Activated effector memory CD4-positive, alpha-beta T cell treated with Interleukin-2 at 50 U/mL for 16 hours (primary cell): Measurements from ENCODE around the gene BABAM2.
"Not testable (repeated sequence)": the region's sequence is repeated elsewhere in the genome, so short reads cannot be mapped to it uniquely, and the experiment has no call there.

ENCODE experiments used
- DNase-seq: peaks from one replicate; pipeline ENCODE4 v3.0.0-alpha.2; 2020

BABAM2 gene

GRCh38 chr2:28084564-28084963, 194.0 kb downstream of the BABAM2 start:
- DNase-seq: no peak

DNA sequence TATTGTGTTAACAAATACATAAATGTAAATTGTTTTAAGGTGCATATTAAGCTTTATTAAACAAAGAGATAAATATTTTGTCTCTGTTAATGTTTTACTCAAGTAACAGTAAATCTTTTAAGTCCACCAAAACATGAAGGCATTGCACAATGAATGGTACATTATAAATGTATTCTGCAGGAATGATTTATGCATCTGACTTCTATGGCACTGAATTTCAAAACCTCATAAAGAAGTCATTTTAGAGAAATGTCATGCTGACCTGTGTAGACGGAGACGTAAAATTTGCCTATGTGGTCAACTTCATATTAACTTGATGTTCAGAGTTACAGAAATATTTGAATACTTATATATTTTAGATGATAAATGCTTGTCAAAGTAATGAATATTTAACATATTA, 194.7 kb downstream of the BABAM2 start:
- DNase-seq: no peak

DNA sequence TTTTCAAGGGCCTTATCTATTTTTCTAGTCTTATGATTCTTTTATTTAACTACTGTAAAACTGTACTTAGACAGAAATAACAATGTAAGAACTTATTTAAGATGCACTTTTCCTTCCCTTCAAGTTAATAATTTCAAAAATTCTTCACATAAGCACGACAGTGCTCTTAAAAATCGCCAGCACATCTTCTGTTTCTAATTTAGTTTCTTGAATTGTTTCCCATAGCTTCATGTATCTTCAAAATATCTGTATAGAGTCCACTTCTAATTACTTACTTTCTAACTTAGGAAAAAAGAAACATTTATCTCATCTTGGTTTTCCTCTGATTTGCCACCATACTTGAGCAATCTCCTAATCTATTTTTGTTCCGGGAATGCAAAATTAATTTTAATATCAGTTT, 196.1 kb downstream of the BABAM2 start:
- no peak for DNase-seq

DNA sequence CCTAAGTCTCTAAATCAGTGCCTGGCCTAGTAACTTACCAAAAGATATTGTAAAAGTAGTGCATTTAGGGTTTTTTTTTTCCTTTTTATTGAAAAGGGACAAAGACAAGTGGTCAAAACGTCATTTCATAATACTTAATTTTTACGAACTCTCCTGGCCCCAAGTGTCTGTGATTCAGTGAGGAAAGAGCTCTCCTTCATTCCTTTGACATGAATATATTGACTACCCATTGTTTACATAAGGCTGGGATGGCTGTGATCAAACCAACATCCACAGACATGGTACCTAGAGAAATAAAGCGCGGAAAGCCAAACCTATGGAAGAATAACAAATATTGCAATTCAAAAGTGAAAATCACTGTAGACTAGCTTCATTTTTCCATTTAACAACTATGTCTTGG, 198.4 kb downstream of the BABAM2 start:
- no peak for DNase-seq

- DNase-seq: no peak
These were observed 199.0 kb downstream of the BABAM2 start for GRCh38 chr2:28089486-28089885.

- no peak for DNase-seq
These were observed 202.8 kb downstream of the BABAM2 start for GRCh38 chr2:28093308-28093707.

DNA sequence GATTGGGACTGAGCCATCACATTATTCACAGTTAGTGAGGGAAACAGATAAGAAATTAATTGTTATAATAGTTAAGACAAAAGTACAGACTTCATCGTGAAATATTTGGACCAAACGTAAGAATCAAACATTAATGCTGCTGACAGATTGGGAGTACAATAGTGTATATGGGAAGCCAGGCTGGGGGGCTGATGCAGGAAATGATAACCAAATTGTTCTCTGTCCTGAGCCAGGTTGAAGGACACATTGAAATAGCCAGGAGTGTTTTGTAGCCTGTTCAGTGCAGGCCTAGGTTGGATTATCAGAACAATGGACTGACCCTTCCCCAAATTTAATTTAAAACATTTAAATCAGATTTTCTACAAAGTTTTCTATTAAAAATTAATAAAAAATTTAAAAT, 203.2 kb downstream of the BABAM2 start:
- DNase-seq: no peak

DNA sequence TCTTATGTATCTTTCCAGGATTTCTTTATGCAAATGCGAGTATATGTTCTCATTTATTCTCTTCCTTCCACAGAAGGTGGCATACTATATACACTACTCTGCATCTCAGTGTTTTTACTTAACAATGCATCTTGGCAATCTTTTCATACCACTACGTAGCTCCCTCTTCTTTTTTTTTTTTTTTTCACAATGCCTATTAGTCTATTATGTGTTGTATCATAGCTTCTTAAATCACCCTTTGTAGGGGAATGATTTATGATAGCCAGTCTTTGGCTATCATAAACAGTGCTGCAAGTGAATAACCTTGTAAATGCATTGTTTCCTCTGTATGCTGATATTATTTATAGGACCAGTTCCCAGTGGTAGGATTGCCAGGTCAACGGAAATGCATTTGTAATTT, 204.2 kb downstream of the BABAM2 start:
- no peak for DNase-seq

DNA sequence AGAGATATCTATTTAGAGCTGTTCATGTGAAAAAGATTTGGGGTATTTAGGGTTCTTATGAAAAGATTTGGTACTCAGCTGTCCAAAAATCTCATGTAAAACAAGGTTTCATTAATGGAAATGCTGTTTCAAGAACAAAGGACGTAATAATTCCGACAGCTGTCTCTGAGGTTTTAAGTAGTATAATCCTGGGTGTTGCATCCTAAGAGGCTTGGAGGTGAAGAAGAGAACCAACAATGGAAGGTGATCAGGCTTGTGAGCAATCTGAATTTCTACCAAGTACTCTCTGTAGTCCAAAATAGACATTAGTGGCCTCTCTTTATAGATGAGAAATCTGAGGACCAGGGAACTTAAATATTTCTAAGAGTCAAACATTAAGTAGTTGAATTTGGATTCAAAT, 205.1 kb downstream of the BABAM2 start:
- DNase-seq: no peak

- DNase-seq: no peak
These were observed 205.9 kb downstream of the BABAM2 start for GRCh38 chr2:28096421-28096820.

GRCh38 chr2:28098501-28099225, 208.1 kb downstream of the BABAM2 start:
- no peak for DNase-seq

DNA sequence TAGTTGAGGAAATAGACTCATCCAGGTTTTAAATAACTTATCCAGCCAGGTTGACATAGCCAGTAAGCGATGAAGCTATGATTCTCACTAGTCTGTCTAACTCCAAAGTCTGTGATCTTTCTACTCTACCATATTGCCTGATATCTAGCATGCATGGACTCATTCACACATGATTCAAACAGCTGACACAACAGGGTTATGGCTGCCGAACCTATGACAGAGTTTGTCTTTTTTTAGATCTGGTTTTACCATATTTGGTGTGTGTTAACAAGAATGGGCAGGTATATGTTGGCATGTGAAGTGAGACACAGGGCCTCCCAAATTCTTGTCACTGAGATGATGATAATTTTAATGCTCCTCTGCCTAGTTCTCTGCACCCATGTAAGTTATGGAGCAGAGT, 210.6 kb downstream of the BABAM2 start:
- no peak for DNase-seq

DNA sequence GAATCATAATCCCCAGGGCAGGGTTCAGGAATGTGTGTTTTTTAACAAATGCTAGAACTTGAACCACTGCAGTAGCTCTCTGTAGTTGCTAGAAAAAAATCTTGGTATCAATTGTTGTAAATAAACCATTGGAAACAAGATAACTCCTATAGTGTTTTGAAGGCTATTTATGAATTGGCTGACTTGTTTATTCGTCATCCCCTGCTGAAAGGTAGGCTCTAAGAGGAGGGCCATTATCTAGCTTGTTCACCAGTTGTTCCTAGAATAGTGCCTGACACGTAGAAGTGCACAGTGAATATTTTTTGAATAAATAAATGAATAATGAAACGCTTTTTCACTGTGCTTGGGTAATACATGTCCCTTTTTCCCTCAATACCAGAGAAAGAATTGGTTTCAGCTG, 211.4 kb downstream of the BABAM2 start:
- no peak for DNase-seq

DNA sequence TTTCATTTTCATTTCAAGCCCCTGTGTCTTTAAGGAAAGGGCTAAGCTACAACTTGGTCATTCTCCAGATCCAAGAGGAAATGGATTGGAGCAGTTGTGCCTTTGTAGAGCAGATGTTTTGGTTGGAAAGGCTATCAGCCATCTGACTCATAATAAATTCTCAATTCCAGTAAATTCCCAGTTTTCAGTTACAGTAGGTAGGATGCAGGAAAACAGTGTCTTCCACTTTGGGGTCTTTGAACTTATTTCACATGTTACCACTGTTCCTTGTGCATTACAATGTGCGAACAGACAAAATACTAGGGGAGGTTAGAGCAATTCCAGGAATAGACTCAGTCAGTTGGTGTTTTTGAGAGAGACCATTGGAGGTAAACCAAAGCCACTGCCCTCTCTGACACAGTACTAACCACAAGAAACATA, 211.9 kb downstream of the BABAM2 start:
- DNase-seq: no peak

GRCh38 chr2:28103611-28104010, 213.1 kb downstream of the BABAM2 start:
- DNase-seq: no peak

- DNase-seq: no peak
These were observed 217.6 kb downstream of the BABAM2 start for GRCh38 chr2:28108143-28108542.

DNA sequence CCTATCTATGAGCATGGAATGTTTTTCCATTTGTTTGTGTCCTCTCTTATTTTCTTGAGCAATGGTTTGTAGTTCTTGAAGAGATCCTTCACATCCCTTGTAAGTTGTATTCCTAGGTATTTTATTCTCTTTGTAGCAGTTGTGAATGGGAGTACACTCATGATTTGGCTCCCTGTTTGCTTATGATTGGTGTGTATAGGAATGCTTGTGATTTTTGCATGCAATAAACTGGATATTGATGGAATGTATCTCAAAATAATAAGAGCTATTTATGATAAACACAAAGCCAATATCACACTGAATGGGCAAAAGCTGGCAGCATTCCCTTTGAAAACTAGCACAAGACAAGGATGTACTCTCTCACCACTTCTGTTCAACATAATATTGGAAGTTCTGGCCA, 223.2 kb downstream of the BABAM2 start:
- DNase-seq: not testable (repeated sequence)

- DNase-seq: no peak
These were observed 226.6 kb downstream of the BABAM2 start for GRCh38 chr2:28117104-28117596.

GRCh38 chr2:28119631-28120030, 229.1 kb downstream of the BABAM2 start:
- no peak for DNase-seq

- DNase-seq: no peak
These were observed 237.9 kb downstream of the BABAM2 start for GRCh38 chr2:28128281-28128950.

DNA sequence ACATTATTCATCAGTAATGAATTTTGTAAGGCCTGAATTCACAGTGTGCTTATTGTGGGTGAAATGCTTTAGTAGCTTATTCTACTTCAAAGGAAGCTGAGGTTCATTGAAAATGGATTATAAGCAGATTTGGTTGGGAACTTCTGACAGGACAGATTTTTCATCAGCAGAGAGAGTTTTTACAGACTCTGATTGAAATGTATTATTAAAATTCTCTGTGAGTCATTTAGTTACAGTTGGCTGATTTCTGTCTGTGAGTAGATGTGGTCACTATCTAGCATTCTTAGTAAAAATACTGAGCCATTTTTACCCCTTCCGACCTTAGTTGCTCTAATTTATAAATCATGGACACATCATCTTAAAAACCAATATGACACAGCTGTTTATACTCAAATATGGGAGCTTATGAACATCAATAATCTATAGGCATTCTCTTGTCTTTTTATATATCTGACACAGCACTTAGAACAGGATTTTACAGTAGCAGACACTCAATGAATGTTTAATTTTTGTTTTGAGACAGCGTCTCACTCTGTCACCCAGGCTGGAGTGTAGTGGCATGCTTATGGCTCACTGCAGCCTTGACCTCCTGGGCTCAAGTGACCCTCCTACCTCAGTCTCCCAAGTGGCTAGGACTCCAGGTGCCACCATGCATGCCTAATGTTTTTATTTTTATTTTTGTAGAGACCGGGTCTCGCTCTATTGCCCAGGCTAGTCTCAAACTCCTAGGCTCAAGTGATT, 239.6 kb downstream of the BABAM2 start:
- DNase-seq: no peak

DNA sequence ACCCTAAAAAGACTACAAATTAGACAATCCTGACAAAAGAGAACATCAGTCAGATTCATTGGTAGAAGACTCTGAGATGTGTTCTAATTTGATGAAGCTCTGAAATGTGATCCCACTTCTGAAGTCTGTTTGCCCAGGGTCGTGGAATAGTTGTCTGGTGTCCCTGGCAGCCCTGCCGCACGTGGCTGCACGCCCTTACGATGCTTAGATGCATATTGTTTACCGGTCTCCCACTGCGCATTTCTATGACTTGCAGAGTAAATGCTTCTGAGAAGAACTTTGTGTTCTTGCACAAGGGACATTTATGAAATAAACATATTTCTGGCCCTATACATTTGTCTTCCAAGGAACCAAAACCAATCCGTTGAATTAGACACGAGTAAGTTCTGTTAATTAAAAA, 243.2 kb downstream of the BABAM2 start:
- no peak for DNase-seq

GRCh38 chr2:28134262-28134812, 243.8 kb downstream of the BABAM2 start:
- no peak for DNase-seq

- DNase-seq: no peak
These were observed 244.3 kb downstream of the BABAM2 start for GRCh38 chr2:28134857-28135256.
